HTR-8/SVneo (cell line): Measurements from ENCODE around the gene SULT2B1.
A peak's percentile ranks its signal among the peaks of the same experiment; 100 is the strongest.

Source experiments
- DNase-seq: peaks from one replicate; pipeline ENCODE4 v3.0.0; 2011; ENCODE audit warnings: low spot score, mixed read lengths; ENCODE audit not compliant: insufficient read length
- FAIRE-seq: peaks from 2 replicates; lab custom pipeline; 2011; peaks lifted over from hg19 to GRCh38; lab: Jason Lieb, UNC

SULT2B1 gene

DNA sequence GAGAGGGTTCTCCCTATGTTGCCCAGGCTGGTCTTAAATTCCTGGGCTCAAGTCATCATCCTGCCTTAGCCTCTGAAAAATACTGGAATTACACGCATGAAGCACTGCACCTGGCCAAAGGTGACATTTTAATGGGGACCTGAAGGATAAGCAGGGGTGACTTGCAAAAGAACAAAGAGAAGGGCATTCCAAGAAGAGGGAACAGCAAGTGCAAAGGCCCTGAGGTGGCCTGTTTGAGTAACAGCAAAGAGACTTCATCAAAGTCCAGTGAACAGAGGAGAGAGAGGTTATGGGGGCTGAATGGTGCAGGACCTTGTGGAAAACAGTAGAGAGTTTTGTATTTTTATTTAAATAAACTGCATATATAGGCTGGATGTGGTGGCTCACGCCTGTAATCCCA lies 89.9 kb downstream of the SULT2B1 start:
- DNase-seq (no peak), FAIRE-seq (no peak)

- DNase-seq (no peak), FAIRE-seq (no peak)
These were observed 90.9 kb downstream of the SULT2B1 start for GRCh38 chr19:48642862-48643261.

DNA sequence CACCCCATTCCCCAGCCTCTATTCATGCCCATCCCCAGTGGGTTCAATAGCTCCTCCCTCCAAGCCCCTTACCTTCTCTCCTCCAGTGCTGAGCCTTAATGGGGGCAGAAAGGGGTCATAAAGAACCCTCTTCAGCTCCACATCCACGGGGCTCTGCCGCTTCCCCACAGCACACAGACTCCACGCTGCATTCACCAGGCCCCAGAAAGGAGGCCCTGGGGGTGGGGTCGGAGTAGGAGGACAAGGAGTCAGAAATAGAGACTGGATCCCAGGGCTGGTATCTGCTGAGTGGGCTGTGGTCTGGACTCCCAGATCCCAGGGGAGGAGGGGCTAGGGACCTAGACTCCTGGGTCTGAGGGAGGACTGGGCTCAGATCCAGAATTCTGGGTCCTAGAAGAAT lies 92.4 kb downstream of the SULT2B1 start:
- DNase-seq (no peak), FAIRE-seq (no peak)

GRCh38 chr19:48644839-48645619 lies 93.1 kb downstream of the SULT2B1 start:
- no peak for FAIRE-seq
- no peak for DNase-seq

DNA sequence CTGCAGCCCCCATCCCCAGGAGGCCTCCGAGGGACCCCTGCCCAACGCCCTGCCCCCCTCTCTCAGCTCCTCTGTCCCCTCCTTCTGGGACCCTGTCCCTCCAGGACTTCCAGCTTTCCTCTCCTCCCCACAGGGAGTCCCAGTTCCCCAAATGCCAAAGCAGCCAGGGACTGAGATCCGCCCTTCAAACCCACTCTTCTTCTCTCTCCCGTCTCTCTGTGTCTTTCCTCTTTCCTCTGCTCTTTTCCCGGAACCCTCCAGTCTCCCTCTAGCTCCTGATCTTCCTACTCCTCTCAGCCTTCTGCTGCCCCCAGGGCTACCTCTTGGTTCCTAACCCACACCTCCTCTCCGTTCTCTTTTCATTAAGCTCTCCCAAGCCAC lies 93.6 kb downstream of the SULT2B1 start:
- no peak for FAIRE-seq
- DNase-seq, result no peak

DNA sequence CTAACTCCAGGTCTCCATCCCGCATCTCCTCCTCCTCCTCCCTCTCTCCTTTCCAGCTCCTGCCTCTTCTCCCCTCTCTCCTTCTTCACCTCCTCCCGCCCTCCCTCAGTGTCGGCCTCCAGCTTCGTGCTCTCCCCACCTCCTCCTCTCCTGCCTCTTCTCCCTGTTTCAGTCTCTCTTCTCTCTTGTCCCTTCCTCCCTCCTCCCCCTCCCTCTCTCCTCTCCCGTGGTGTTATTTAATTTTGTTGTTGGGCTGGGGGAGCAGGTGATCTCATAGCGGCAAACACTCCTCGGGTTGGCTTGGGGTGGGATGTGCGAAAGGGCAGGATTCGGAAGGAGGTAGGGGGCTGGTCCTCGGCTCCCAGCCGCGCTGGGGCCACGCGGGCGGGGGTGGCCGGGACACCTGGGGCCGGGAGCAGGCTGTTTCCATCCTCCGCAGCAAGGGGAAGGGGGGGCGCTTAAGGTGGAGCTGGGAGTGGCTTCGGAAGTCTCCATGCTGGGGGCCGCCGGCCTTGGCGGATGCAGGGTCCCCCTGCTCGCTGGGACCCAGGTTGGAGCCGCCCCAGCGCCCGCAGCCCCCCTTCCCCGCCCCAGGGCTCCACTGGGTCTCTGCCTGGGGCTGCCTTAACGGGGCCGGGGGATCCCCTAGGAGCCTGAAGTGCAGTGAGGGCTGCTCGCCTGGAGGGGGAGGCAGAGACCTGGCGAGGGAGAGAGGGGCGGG lies 94.2 kb downstream of the SULT2B1 start, which contains the start of gene CA11:
CA11 (minus strand) TSS at position 187 of the 721 bp plus-strand sequence. CDS start 555 bp downstream, outside the sequence.
- DNase-seq (peak; percentile 92), FAIRE-seq (no peak)

DNA sequence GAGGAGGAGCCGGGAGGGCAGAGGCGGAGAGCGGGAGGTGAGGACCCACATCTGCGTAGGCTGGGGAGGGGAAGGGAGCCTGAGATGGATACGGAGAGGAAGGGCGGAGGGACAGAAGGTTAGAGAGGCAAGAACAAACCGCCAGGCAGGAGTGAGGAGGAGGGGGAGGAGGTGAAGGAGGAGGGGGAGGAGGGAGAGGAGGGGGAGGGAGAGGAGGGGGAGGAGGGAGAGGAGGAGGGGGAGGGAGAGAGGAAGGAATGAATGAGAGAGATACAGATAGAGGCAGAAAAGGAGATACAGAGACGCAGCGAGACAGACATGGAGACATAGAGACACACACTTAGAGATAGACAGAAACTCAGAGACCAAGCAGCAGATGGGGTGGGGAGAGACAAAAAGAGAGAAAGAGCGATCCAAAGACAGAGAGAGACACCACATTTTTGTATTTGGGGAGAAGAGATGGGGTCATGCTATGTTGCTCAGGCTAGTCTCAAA lies 94.8 kb downstream of the SULT2B1 start:
- FAIRE-seq (peak; percentile 55), DNase-seq (no peak)

DNA sequence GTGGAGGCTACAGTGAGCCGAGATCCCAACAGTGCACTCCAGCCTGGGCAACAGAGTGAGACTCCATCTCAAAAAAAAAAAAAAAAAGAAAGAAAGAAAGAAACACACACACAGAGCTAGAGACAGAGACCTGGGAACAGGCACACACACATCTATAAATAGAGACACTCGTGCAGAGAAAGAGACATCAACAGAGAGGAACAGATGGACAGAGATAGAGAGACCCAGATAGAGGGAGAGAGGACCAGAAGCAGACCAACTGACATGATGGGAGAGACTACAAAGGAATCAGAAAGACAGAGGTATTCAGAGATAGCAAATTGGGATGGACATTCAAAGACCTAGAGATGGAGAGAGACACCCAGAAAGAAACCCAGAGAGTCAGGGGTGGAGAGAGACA lies 96.2 kb downstream of the SULT2B1 start:
- FAIRE-seq (no peak), DNase-seq (no peak)
